Measurements from ENCODE around the gene RBM15.

The RBM15 gene

DNA sequence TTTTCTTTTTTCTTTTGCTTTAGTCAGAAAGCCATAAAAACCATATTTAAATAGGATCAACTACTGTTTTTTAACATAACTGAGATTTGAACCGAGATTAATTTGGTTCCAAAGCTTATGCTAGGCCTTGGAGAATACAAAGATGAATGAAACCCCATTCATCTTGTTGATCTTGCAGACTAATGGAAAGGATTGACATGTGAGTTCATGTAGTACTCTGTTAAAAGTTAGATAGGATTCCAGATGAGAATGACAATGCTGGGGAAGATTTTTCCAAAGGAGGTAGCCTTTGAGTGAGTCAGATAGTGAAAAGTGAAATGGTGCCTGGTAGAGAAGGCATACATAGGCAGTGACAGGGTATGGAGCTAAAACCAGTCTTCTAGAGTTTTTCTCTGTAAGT is 22.7 kb downstream of the RBM15 start:
- no peak overlapping the region for H3K18ac ChIP-seq (ENCODE audit: low read length)
- H3K27ac ChIP-seq (ENCODE audit: low read depth, low read length): no peak overlapping the region
- peaks cover 4 to 12% of the 10 kb centered on the region in 2 experiments for H3K36me3 ChIP-seq (ENCODE audit: control insufficient read depth in 1 of 2, insufficient read depth in 2 of 2, low read length in 2 of 2)
- no peak for DNase-seq
- H3K4me3 ChIP-seq (ENCODE audit: low read depth, low read length): no peak overlapping the region
- no peak overlapping the region for H2BK5ac ChIP-seq (ENCODE audit: low read depth, low read length, poor library complexity)
- no peak overlapping the region for H2AFZ ChIP-seq (ENCODE audit: insufficient read depth, low read length, poor library complexity)
- H3K79me2 ChIP-seq (ENCODE audit: control insufficient read depth, insufficient read depth, low read length, poor library complexity): peaks cover 2% of the 10 kb centered on the region
- H4K8ac ChIP-seq (ENCODE audit: low read depth, low read length): no peak overlapping the region
- no peak overlapping the region for H4K12ac ChIP-seq (ENCODE audit: low read depth, low read length)
- H3K4me1 ChIP-seq (ENCODE audit: control insufficient read depth in 1 of 2, insufficient read depth in 2 of 2, low read length in 2 of 2): no peaks in the 10 kb centered on the region
- H3K9ac ChIP-seq (ENCODE audit: low read length): no peak overlapping the region
- H3K9me3 ChIP-seq (ENCODE audit: insufficient read depth, low read depth, low read length): no peaks in the 10 kb centered on the region
- no peak overlapping the region for H3K4me2 ChIP-seq (ENCODE audit: low read length)
- no peak overlapping the region for H3K23ac ChIP-seq (ENCODE audit: low read length)
- H3K27me3 ChIP-seq (ENCODE audit: insufficient read depth, low read length): no peaks in the 10 kb centered on the region
- H4K91ac ChIP-seq (ENCODE audit: low read depth, low read length): no peak overlapping the region
- H2BK12ac ChIP-seq (ENCODE audit: low read length): no peak overlapping the region
- no CpG with 5 or more reads among the region's 1 CpG for WGBS (ENCODE audit: extremely low coverage, insufficient coverage, insufficient read length)
- no peak overlapping the region for H3K4ac ChIP-seq (ENCODE audit: low read depth, low read length)
- no peak overlapping the region for H2BK120ac ChIP-seq (ENCODE audit: insufficient read depth, low read length, poor library complexity)
- H2AK5ac ChIP-seq (ENCODE audit: low read length): no peak overlapping the region
- no peak overlapping the region for H3K14ac ChIP-seq (ENCODE audit: low read length)
- H3K79me1 ChIP-seq (ENCODE audit: low read length): no peaks in the 10 kb centered on the region

DNA sequence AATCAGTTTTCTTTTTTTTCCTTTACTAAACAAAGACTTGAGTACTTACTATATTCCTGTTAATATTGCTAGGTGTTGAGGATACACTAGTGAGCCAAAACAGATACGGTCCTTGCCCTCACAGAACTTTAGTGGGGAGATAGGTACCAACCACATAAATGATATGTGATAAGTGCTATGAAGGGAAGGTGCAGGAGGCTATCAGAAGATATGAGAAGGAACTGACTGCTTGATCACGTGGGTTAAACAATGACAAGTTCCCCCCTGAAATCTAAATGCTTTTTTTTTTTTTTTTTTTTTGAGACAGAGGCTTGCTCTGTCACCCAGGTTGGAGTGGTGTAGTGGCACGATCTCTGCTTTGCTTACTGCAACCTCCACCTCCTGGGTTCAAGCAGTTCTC is 25.0 kb downstream of the RBM15 start:
- no peaks in the 10 kb centered on the region for H3K27me3 ChIP-seq (ENCODE audit: insufficient read depth, low read length)
- H4K91ac ChIP-seq (ENCODE audit: low read depth, low read length): no peak overlapping the region
- no peaks in the 10 kb centered on the region for H3K79me1 ChIP-seq (ENCODE audit: low read length)
- no peak overlapping the region for H3K14ac ChIP-seq (ENCODE audit: low read length)
- no CpG with 5 or more reads among the region's 3 CpGs for WGBS (ENCODE audit: extremely low coverage, insufficient coverage, insufficient read length)
- no peak overlapping the region for H3K18ac ChIP-seq (ENCODE audit: low read length)
- no peak overlapping the region for H2AK5ac ChIP-seq (ENCODE audit: low read length)
- no peak overlapping the region for H2BK120ac ChIP-seq (ENCODE audit: insufficient read depth, low read length, poor library complexity)
- H3K79me2 ChIP-seq (ENCODE audit: control insufficient read depth, insufficient read depth, low read length, poor library complexity): peaks cover 2% of the 10 kb centered on the region
- H2BK12ac ChIP-seq (ENCODE audit: low read length): no peak overlapping the region
- H4K8ac ChIP-seq (ENCODE audit: low read depth, low read length): no peak overlapping the region
- peaks cover 4 to 10% of the 10 kb centered on the region in 2 experiments for H3K36me3 ChIP-seq (ENCODE audit: control insufficient read depth in 1 of 2, insufficient read depth in 2 of 2, low read length in 2 of 2)
- H3K9ac ChIP-seq (ENCODE audit: low read length): no peak overlapping the region
- H3K9me3 ChIP-seq (ENCODE audit: insufficient read depth, low read depth, low read length): no peaks in the 10 kb centered on the region
- no peak overlapping the region for H2AFZ ChIP-seq (ENCODE audit: insufficient read depth, low read length, poor library complexity)
- H3K4me3 ChIP-seq (ENCODE audit: low read depth, low read length): no peak overlapping the region
- H2BK5ac ChIP-seq (ENCODE audit: low read depth, low read length, poor library complexity): no peak overlapping the region
- H3K23ac ChIP-seq (ENCODE audit: low read length): no peak overlapping the region
- no peaks in the 10 kb centered on the region for H3K4me1 ChIP-seq (ENCODE audit: control insufficient read depth in 1 of 2, insufficient read depth in 2 of 2, low read length in 2 of 2)
- no peak overlapping the region for H3K4me2 ChIP-seq (ENCODE audit: low read length)
- DNase-seq: no peak
- H4K12ac ChIP-seq (ENCODE audit: low read depth, low read length): no peak overlapping the region
- H3K4ac ChIP-seq (ENCODE audit: low read depth, low read length): no peak overlapping the region
- H3K27ac ChIP-seq (ENCODE audit: low read depth, low read length): no peak overlapping the region

DNA sequence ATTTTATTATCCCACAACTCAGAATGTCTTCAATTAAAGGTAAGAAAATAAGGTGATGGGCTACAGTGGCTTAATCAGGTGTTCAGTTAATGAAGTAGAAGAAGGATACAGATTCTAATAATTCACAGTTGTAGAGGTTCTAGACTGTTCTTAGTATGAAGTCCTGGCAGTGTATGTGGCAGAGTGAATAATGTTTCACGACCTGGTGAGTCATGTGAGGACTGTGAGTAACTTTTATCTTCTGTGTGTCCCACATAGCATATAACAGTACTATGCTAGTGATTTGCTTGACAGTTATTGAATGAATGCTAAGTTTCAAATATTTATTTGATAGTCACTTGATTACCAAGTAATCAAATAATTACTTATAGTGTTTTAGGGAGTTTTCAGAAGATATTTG is 31.6 kb downstream of the RBM15 start:
- H2BK120ac ChIP-seq (ENCODE audit: insufficient read depth, low read length, poor library complexity): no peak overlapping the region
- no peak overlapping the region for H3K4ac ChIP-seq (ENCODE audit: low read depth, low read length)
- H2BK12ac ChIP-seq (ENCODE audit: low read length): no peak overlapping the region
- H3K4me1 ChIP-seq (ENCODE audit: control insufficient read depth in 1 of 2, insufficient read depth in 2 of 2, low read length in 2 of 2): no peaks in the 10 kb centered on the region
- H3K14ac ChIP-seq (ENCODE audit: low read length): no peak overlapping the region
- H2AK5ac ChIP-seq (ENCODE audit: low read length): no peak overlapping the region
- no peaks in the 10 kb centered on the region for H3K9me3 ChIP-seq (ENCODE audit: insufficient read depth, low read depth, low read length)
- peak in 1 of 2 donors; percentile 43 for DNase-seq
- H2BK5ac ChIP-seq (ENCODE audit: low read depth, low read length, poor library complexity): no peak overlapping the region
- no peak overlapping the region for H2AFZ ChIP-seq (ENCODE audit: insufficient read depth, low read length, poor library complexity)
- H3K23ac ChIP-seq (ENCODE audit: low read length): no peak overlapping the region
- H3K79me2 ChIP-seq (ENCODE audit: control insufficient read depth, insufficient read depth, low read length, poor library complexity): peaks cover 2% of the 10 kb centered on the region
- no peaks in the 10 kb centered on the region for H3K79me1 ChIP-seq (ENCODE audit: low read length)
- H3K27ac ChIP-seq (ENCODE audit: low read depth, low read length): no peak overlapping the region
- no CpG with 5 or more reads among the region's 1 CpG for WGBS (ENCODE audit: extremely low coverage, insufficient coverage, insufficient read length)
- no peak overlapping the region for H4K8ac ChIP-seq (ENCODE audit: low read depth, low read length)
- no peak overlapping the region for H3K4me3 ChIP-seq (ENCODE audit: low read depth, low read length)
- peaks cover 5 to 7% of the 10 kb centered on the region in 2 experiments for H3K36me3 ChIP-seq (ENCODE audit: control insufficient read depth in 1 of 2, insufficient read depth in 2 of 2, low read length in 2 of 2)
- H4K12ac ChIP-seq (ENCODE audit: low read depth, low read length): no peak overlapping the region
- no peak overlapping the region for H3K4me2 ChIP-seq (ENCODE audit: low read length)
- no peak overlapping the region for H3K9ac ChIP-seq (ENCODE audit: low read length)
- H3K18ac ChIP-seq (ENCODE audit: low read length): no peak overlapping the region
- H4K91ac ChIP-seq (ENCODE audit: low read depth, low read length): no peak overlapping the region
- no peaks in the 10 kb centered on the region for H3K27me3 ChIP-seq (ENCODE audit: insufficient read depth, low read length)

DNA sequence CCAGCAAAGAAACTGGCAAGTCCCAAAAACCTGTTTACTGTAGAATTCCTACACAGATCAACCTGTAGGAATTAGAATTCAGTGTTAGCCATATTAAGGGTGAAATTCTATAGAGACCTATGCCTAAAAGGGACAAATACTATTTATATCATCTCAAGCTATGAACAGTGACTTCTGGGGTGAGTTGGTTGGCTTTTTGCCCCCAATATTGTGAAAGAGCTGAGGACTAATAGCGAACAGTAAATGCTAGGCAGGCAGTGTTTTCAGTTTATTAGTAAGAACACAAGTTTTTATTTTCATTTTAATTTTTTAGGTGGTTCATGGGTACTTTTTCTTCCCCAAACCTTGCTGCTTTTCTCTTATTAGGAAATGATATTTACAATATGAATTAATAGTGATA is 36.3 kb downstream of the RBM15 start:
- Histone ChIP-seq H3K79me2 (ENCODE audit: control insufficient read depth, insufficient read depth, low read length, poor library complexity) (no peaks in the 10 kb centered on the region), H2AK5ac (ENCODE audit: low read length) (no peak overlapping the region), H4K8ac (ENCODE audit: low read depth, low read length) (no peak overlapping the region), H3K9me3 (ENCODE audit: insufficient read depth, low read depth, low read length) (no peaks in the 10 kb centered on the region), H3K79me1 (ENCODE audit: low read length) (no peaks in the 10 kb centered on the region), H3K9ac (ENCODE audit: low read length) (no peak overlapping the region), H3K18ac (ENCODE audit: low read length) (no peak overlapping the region), H2AFZ (ENCODE audit: insufficient read depth, low read length, poor library complexity) (no peak overlapping the region), H4K12ac (ENCODE audit: low read depth, low read length) (no peak overlapping the region), H3K23ac (ENCODE audit: low read length) (no peak overlapping the region), H3K4me1 (ENCODE audit: control insufficient read depth in 1 of 2, insufficient read depth in 2 of 2, low read length in 2 of 2) (no peaks in the 10 kb centered on the region), H3K4ac (ENCODE audit: low read depth, low read length) (no peak overlapping the region), H3K36me3 (ENCODE audit: control insufficient read depth in 1 of 2, insufficient read depth in 2 of 2, low read length in 2 of 2) (peaks cover 2 to 5% of the 10 kb centered on the region in 2 experiments), H3K4me3 (ENCODE audit: low read depth, low read length) (no peak overlapping the region), H4K91ac (ENCODE audit: low read depth, low read length) (no peak overlapping the region), H3K14ac (ENCODE audit: low read length) (no peak overlapping the region), H3K27me3 (ENCODE audit: insufficient read depth, low read length) (no peaks in the 10 kb centered on the region), H2BK5ac (ENCODE audit: low read depth, low read length, poor library complexity) (no peak overlapping the region), H3K27ac (ENCODE audit: low read depth, low read length) (no peak overlapping the region), H2BK12ac (ENCODE audit: low read length) (no peak overlapping the region), H3K4me2 (ENCODE audit: low read length) (no peak overlapping the region), H2BK120ac (ENCODE audit: insufficient read depth, low read length, poor library complexity) (no peak overlapping the region)
- no peak for DNase-seq
- WGBS (ENCODE audit: extremely low coverage, insufficient coverage, insufficient read length): no CpG with 5 or more reads among the region's 1 CpG
